GM10847 (cell line): ENCODE measurements around the gene NKD2.

Experiments
- POLR2A ChIP-seq: IDR thresholded peaks from 2 replicates; pipeline ENCODE4 v1.6.1; 2011; ENCODE audit not compliant: insufficient read length; ENCODE audit errors: extremely low read depth

Gene NKD2

DNA sequence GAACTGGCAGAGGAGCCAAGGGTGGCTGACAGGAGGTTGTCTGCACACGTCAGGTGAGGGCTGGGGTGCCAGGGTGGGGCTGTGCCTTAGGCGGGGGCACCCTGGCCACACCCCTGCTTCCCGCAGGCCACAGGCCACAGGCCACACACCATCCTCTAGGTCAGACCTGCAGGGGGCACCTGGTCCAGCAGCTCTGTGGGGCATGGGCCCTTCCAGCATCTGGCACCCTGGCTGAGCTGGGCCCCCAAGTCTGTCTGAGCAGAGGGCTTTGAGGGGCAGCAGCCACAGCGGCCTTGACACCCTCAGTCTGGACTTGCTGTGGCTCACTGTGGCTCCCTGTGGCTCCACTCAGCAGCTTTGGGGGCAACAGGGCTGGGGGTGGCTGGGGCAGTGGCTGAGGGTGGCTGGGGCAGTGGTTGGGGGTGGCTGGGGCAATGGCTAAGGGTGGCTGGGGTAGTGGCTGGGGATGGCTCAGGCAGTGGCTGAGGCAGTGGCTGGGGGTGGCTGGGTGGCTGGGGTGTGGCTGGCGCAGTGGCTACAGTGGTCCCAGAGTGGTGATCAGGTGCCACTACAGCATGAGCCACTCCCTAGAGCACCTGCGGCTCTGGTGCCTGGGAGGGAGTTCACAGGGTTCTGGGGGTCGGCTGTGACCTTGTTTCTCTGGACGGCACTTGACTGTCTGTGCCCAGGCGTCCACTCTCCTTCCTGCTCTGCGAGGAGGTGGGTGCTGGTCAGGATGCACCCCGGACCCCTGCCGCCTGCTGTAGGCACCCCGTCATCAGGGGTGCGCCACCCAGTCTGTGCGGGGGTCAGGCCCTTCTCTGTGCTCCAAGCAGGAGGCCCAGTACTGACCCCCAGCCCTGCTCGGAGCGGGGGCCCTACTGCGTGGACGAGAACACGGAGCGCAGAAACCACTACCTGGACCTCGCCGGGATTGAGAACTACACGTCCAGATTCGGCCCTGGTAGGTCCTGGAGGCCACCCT is 27.1 kb downstream of the NKD2 start:
- TF ChIP-seq POLR2A: no peak

DNA sequence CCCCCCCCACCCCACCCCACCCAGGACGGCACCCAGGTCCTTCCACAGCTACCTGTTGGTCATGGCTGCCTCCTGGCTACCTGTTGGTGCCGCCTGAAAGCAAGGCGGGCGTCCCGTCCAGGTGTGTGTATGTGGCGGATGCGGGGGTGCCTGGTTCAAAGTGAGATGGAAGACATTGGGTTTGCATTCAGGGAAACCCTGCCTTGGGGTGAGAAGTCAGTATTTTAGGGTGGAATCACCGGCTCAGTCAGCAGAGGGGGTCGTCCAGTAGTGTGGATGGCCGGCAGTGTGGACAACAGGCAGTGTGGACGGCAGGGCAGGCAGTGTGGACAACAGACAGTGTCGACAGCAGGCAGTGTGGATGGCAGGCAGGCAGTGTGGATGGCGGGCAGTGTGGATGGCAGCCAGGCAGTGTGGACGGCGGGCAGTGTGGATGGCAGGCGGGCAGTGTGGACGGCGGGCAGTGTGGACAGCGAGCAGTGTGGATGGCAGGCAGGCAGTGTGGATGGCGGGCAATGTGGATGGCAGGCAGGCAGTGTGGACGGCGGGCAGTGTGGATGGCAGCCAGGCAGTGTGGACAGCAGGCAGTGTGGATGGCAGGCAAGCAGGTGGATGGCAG is 28.0 kb downstream of the NKD2 start:
- TF ChIP-seq POLR2A: no peak

DNA sequence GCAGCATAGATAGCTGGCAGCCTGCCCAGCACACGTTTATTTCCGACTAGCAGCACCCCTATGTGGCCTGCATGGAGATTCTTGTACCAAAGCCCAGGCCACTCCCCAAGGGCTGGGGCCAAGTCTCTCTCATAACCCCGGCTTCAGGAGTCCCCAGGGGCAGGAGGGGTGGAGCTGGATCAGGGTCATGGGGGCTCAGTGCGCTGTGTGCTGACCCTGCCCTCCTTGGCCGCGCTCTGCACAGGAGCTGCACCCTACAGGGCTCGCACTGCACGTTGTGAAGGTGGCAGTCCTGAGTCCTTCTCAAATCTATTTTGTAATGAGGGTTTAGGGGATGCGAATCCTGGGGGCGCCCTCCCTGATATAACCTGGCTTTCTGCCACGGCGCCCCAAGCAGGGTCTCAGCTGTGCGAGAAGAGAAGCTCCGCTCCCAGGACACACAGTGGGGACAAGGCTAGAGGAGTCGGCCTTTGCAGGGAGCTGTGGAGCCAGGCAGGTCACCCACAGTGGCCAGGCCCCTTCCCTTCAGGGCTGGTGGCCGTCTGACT is 28.6 kb downstream of the NKD2 start:
- TF ChIP-seq POLR2A: no peak

DNA sequence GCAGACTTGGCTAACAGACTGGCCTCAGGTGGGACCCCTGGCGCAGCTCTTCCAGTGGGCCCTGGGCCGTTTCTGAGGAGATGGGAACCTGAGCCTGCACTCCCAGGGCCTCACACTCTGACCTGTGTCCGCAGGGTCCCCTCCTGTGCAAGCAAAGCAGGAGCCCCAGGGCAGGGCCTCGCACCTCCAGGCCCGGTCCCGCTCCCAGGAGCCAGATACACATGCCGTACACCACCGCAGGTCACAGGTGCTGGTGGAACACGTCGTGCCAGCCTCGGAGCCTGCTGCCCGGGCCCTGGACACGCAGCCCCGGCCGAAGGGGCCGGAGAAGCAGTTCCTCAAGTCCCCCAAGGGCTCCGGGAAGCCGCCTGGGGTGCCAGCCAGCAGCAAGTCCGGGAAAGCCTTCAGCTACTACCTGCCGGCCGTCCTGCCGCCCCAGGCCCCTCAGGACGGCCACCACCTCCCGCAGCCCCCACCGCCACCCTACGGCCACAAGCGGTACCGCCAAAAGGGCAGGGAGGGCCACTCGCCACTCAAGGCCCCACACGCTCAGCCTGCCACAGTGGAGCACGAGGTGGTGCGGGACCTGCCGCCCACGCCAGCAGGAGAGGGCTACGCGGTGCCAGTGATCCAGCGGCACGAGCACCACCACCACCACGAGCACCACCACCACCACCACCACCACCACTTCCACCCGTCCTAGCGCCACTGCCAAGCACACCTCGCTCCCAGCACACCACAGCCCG is 29.2 kb downstream of the NKD2 start:
- no peak for TF ChIP-seq POLR2A

DNA sequence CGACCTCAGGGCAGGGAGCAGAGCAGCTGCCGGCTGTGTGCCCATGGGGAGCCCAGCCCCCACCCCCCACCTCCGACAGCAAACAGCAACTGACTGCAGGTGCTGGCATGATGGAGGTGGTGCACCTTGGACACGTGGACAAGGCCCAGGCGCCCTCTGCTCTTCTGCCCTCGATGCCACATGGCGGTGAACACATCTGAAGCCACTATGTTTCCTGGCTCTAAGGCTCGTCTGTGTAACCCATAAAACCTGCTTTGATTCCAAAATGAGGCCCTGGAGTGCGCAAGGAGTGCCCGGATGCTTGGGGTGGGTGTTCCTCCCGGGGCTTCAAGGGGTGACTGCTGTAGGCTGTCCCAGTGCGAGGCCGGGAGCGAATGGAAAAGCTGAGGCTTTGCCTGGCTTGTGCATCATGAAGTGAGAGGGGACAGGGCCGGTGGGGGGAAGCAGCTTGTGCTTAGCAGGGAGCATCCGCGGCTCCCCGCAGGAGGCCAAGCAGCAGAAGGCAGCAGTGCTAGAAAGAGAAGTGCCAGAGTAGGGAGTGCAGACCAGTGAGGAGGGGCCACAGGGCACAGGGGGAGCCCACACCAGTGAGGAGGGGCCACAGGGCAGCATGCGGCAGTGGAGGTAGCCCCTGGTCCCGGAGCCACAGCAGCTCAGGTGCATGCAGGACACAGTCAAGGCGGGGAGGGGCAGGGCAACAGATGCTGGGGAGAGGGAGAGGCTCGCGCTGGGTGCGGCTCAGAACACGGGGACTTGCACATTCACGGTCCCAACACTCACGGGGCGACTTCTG is 30.0 kb downstream of the NKD2 start:
- no peak for TF ChIP-seq POLR2A

DNA sequence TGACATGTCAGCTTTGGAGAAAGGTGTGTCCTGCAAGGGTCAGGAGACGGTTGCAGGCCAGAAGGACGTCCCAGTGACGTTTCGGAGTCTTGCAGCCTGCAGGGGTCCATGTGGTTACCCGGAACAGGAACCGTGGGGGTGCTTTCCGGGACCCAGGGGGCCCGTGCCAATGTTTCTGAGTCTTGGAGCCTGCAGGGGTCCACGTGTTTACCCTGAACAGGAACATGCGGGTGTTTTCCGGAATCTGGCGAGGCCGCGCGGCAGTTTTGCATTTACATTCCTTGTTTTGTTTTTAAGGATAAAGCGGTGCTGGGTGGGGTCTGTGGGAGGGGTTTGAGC is 30.6 kb downstream of the NKD2 start:
- TF ChIP-seq POLR2A: no peak

DNA sequence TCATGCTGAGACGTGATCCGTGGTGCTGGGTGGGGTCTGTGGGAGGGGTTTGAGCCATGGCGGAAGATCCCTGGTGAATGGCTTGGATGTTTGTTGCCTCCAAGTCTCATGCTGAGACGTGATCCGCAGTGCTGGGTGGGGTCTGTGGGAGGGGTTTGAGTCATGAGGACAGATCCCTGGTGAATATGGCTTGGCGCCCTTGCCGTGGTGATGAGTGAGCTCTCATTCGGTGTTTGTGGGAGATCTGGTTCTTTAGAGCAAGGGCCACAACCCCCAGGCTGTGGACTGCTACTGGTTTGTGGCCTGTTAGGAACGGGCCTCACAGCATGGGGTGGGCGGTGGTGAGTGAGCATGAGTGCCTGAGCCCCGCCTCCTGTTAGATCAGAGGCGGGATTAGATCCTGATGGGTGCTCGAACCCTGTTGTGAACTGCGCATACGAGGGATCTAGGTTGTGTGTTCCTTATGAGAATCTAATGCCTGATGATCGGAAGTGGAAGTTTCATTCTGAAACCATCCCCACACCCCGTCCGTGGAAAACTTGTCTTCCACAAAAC is 31.2 kb downstream of the NKD2 start:
- TF ChIP-seq POLR2A: no peak

DNA sequence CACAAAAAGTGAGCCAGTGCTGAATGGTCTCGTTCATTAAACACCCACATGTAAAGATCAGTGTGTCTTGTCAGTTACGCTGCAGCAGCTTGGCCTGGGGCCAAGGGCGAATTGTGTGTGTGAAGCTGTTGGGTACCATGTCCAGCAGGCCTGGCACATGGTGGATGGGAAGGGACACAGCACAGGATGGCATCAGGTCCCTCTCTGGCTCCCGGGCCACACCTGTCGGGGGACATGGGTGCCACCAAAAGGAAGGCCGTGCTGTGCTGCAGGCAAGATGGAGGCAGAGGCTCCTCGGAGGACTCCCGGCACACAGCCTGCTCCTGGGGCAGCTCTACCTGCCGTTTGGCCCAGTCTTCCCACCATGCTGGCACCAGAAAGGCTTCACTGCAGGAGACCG is 32.0 kb downstream of the NKD2 start:
- TF ChIP-seq POLR2A: no peak

DNA sequence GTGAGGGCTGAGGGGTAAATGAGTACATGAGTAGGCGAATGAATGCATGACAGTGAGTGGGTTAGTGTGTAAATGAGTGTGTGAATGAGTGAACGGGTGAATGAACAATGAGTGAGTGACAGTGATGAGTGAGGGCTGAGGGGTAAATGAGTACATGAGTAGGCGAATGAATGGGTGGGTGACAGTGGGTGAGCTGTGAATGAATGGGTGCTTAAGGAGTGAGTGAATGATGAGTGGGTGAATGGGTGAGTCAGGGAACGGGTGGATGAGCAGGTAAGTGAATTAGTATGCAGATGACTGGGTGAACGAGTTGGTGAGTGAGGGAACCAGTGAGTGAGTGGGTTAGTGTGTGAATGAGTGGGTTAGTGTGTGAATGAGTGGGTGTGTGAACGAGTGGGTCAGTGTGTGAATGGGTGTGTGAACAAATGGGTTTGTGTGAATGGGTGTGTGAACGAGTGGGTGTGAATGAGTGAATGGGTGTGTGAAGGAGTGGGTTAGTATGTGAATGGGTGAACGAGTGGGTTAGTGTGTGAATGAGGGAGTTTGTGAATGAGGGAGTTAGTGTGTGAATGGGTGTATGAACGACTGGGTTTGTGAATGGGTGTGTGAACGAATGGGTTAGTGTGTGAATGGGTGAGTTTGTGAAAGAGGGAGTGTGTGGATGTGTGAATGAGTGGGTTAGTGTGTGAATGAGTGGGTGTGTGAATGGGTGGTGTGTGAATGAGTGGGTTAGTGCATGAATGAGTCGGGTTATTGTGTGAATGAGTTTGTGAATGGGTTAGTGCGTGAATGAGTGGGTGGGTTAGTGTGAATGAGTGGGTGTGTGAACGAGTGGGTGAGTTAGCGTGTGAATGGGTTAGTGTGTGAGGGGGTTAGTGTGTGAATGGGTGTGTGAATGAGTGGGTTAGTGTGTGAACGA is 32.9 kb downstream of the NKD2 start:
- TF ChIP-seq POLR2A: no peak

DNA sequence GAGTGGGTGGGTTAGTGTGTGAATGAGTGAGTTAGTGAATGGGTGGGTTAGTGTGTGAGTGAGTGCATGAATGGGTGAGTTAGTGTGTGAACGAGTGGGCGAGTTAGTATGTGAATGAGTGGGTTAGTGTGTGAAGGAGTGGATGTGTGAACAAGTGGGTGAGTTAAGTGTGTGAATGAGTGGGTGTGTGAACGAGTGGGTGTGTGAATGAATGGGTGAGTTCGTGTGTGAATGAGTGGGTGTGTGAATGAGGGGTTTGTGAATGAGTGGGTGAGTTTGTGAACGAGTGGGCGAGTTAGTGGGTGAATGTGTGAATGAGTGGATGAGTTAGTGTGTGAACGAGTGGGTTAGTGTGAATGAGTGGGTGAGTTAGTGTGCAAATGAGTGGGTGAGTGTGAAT is 34.0 kb downstream of the NKD2 start:
- TF ChIP-seq POLR2A: no peak

DNA sequence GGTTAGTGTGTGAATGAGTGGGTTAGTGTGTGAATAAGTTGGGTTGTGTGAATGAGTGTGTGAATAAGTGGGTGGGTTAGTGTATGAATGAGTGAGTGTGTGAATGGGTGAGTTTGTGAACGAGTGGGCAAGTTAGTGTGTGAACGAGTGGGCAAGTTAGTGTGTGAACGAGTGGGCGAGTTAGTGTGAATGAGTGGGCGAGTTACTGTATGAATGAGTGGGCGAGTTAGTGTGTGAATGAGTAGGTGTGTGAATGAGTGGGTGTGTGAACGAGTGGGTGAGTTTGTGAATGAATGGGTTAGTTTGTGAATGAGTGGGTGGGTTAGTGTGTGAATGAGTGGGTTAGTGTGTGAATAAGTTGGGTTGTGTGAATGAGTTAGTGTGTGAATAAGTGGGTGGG is 34.7 kb downstream of the NKD2 start:
- TF ChIP-seq POLR2A: no peak

DNA sequence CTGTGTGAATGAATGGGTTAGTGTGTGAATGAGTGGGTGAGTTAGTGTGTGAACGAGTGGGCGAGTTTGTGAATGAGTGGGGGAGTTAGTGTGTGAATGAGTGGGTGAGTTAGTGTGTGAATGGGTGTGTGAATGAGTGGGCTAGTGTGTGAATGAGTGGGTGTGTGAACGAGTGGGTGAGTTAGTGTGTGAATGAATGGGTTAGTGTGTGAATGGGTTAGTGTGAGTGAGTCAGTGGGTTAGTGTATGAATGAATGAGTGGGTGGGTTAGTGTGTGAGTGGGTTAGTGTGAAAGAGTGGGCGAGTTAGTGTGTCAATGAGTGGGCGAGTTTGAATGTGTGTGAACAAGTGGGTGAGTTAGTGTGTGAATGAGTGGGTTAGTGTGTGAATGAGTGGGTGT is 35.5 kb downstream of the NKD2 start:
- TF ChIP-seq POLR2A: no peak

DNA sequence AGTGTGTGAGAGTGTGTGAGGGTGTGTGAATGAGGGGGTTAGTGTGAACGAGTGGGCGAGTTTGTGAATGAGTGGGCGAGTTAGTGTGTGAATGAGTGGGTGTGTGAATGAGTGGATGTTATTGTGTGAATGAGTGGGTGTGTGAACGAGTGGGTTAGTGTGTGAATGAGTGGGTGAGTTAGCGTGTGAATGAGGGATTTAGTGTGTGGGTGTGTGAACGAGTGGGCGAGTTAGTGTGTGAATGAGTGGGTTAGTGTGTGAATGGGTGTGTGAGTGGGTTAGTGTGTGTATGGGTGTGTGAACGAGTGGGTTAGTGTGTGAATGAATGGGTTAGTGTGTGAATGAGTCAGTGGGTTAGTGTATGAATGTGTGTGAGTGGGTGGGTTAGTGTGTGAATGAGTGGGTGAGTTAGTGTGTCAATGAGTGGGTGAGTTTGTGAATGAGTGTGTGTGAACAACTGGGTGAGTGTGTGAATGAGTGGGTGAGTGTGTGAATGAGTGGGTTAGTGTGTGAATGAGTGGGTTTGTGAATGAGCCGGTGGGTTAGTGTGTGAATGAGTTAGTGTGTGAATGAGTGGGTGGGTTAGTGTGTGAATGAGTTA is 37.5 kb downstream of the NKD2 start:
- no peak for TF ChIP-seq POLR2A
